ENCODE results near the gene DUSP23.

GRCh38 chr1:159815926-159816325 is 35.2 kb downstream of the DUSP23 start:
- TF ChIP-seq CTCF (conservative IDR thresholded peaks at IDR 0.05; ENCODE audit: low read depth, low read length), result no peak
- no peak for TF ChIP-seq EZH2 (IDR thresholded peaks at IDR 0.05; ENCODE audit: low read length, unreplicated experiment)
- no peak for TF ChIP-seq EZH2phosphoT487 (IDR thresholded peaks at IDR 0.05; ENCODE audit: borderline replicate concordance, low read length)

Data from PC-3 (cell line).